Measurements from ENCODE around the gene TACR2.
A peak's percentile ranks its signal among the peaks of the same experiment; 100 is the strongest.

Gene TACR2

GRCh38 chr10:69464401-69464800, 47.7 kb upstream of the TACR2 start:
- no peak overlapping the region for H3K4ac ChIP-seq (ENCODE audit: low read length)
- no peak overlapping the region for H3K14ac ChIP-seq (ENCODE audit: low read length)
- H3K79me1 ChIP-seq (ENCODE audit: low read depth, low read length), result no peaks in the 10 kb centered on the region
- peaks cover 0 to 8% of the 10 kb centered on the region in 2 donors for H3K4me1 ChIP-seq (ENCODE audit: control insufficient read depth in 2 of 2, insufficient read depth in 1 of 2, low read depth in 1 of 2, low read length in 2 of 2)
- H3K4me3 ChIP-seq (ENCODE audit: low read length in 2 of 2), result no peak overlapping the region
- no peak overlapping the region for H3K4me2 ChIP-seq (ENCODE audit: insufficient read depth, low read length, poor library complexity, severe bottlenecking)
- peaks cover 0 to 14% (median 0%) of the 10 kb centered on the region in 3 experiments for H3K27me3 ChIP-seq (ENCODE audit: control insufficient read depth in 3 of 3, insufficient read depth in 3 of 3, low read depth in 1 of 3, low read length in 3 of 3)
- no peak overlapping the region for H2BK120ac ChIP-seq (ENCODE audit: low read depth, low read length)
- no peak overlapping the region for H2BK12ac ChIP-seq (ENCODE audit: low read length)
- H3K27ac ChIP-seq (replicated peaks; ENCODE audit: low read length), result no peak overlapping the region
- H2BK15ac ChIP-seq (ENCODE audit: low read length), result no peak overlapping the region
- no peak overlapping the region for H3K18ac ChIP-seq (ENCODE audit: low read length)
- H2AFZ ChIP-seq (ENCODE audit: low read length), result no peak overlapping the region
- H3K9ac ChIP-seq (ENCODE audit: low read depth, low read length, poor library complexity), result no peak overlapping the region
- no peak overlapping the region for H4K91ac ChIP-seq (ENCODE audit: low read depth, low read length, poor library complexity)
- H2BK5ac ChIP-seq (ENCODE audit: low read length), result peak overlapping the region; percentile 21
- no peak overlapping the region for H3K23ac ChIP-seq (ENCODE audit: low read depth, low read length, poor library complexity)
- no peaks in the 10 kb centered on the region for H3K36me3 ChIP-seq (replicated peaks in 1 of 2; ENCODE audit: control insufficient read depth in 2 of 2, insufficient read depth in 2 of 2, low read length in 2 of 2)
- peak overlapping the region; percentile 30 for H2AK5ac ChIP-seq (ENCODE audit: low read depth, low read length)
- H3K9me3 ChIP-seq (replicated peaks in 1 of 2; ENCODE audit: control insufficient read depth in 2 of 2, insufficient read depth in 1 of 2, low read depth in 1 of 2, low read length in 2 of 2), result no peaks in the 10 kb centered on the region
- no peak for DNase-seq (ENCODE audit: low spot score)
- WGBS, 2 donors (ENCODE audit: extremely low coverage in 2 of 2, insufficient read length in 2 of 2, insufficient replicate concordance in 1 of 2), result no CpG with 5 or more reads among the region's 7 CpGs
- H4K8ac ChIP-seq (ENCODE audit: low read depth, low read length), result no peak overlapping the region

GRCh38 chr10:69463886-69464285, 47.2 kb upstream of the TACR2 start:
- no peak overlapping the region for H3K4ac ChIP-seq (ENCODE audit: low read length)
- no peak overlapping the region for H2BK120ac ChIP-seq (ENCODE audit: low read depth, low read length)
- H2AFZ ChIP-seq (ENCODE audit: low read length), result no peak overlapping the region
- no CpG with 5 or more reads among the region's 6 CpGs for WGBS, 2 donors (ENCODE audit: extremely low coverage in 2 of 2, insufficient read length in 2 of 2, insufficient replicate concordance in 1 of 2)
- H3K9me3 ChIP-seq (replicated peaks in 1 of 2; ENCODE audit: control insufficient read depth in 2 of 2, insufficient read depth in 1 of 2, low read depth in 1 of 2, low read length in 2 of 2), result no peaks in the 10 kb centered on the region
- peak overlapping the region; percentile 21 for H2BK5ac ChIP-seq (ENCODE audit: low read length)
- H3K4me3 ChIP-seq (ENCODE audit: low read length in 2 of 2), result no peak overlapping the region
- H3K4me2 ChIP-seq (ENCODE audit: insufficient read depth, low read length, poor library complexity, severe bottlenecking), result no peak overlapping the region
- no peaks in the 10 kb centered on the region for H3K36me3 ChIP-seq (replicated peaks in 1 of 2; ENCODE audit: control insufficient read depth in 2 of 2, insufficient read depth in 2 of 2, low read length in 2 of 2)
- no peaks in the 10 kb centered on the region for H3K79me1 ChIP-seq (ENCODE audit: low read depth, low read length)
- H2BK15ac ChIP-seq (ENCODE audit: low read length), result no peak overlapping the region
- no peak overlapping the region for H3K23ac ChIP-seq (ENCODE audit: low read depth, low read length, poor library complexity)
- H2BK12ac ChIP-seq (ENCODE audit: low read length), result no peak overlapping the region
- H3K18ac ChIP-seq (ENCODE audit: low read length), result no peak overlapping the region
- H4K8ac ChIP-seq (ENCODE audit: low read depth, low read length), result no peak overlapping the region
- no peak overlapping the region for H3K14ac ChIP-seq (ENCODE audit: low read length)
- peaks cover 0 to 7% of the 10 kb centered on the region in 2 donors for H3K4me1 ChIP-seq (ENCODE audit: control insufficient read depth in 2 of 2, insufficient read depth in 1 of 2, low read depth in 1 of 2, low read length in 2 of 2)
- H3K27me3 ChIP-seq (ENCODE audit: control insufficient read depth in 3 of 3, insufficient read depth in 3 of 3, low read depth in 1 of 3, low read length in 3 of 3), result peaks cover 0 to 14% (median 0%) of the 10 kb centered on the region in 3 experiments
- DNase-seq (ENCODE audit: low spot score), result no peak
- no peak overlapping the region for H4K91ac ChIP-seq (ENCODE audit: low read depth, low read length, poor library complexity)
- H3K27ac ChIP-seq (replicated peaks; ENCODE audit: low read length), result no peak overlapping the region
- no peak overlapping the region for H3K9ac ChIP-seq (ENCODE audit: low read depth, low read length, poor library complexity)
- no peak overlapping the region for H2AK5ac ChIP-seq (ENCODE audit: low read depth, low read length)

- Histone ChIP-seq H3K4me2 (ENCODE audit: insufficient read depth, low read length, poor library complexity, severe bottlenecking) (no peak overlapping the region), H4K91ac (ENCODE audit: low read depth, low read length, poor library complexity) (no peak overlapping the region), H3K18ac (ENCODE audit: low read length) (no peak overlapping the region), H2BK12ac (ENCODE audit: low read length) (no peak overlapping the region), H3K36me3 (replicated peaks in 1 of 2; ENCODE audit: control insufficient read depth in 2 of 2, insufficient read depth in 2 of 2, low read length in 2 of 2) (no peaks in the 10 kb centered on the region), H3K9ac (ENCODE audit: low read depth, low read length, poor library complexity) (no peak overlapping the region), H3K27me3 (ENCODE audit: control insufficient read depth in 3 of 3, insufficient read depth in 3 of 3, low read depth in 1 of 3, low read length in 3 of 3) (peaks cover 0 to 14% (median 0%) of the 10 kb centered on the region in 3 experiments), H4K8ac (ENCODE audit: low read depth, low read length) (no peak overlapping the region), H2AFZ (ENCODE audit: low read length) (no peak overlapping the region), H3K4ac (ENCODE audit: low read length) (no peak overlapping the region), H3K79me1 (ENCODE audit: low read depth, low read length) (no peaks in the 10 kb centered on the region), H3K4me3 (ENCODE audit: low read length in 2 of 2) (peak overlapping the region in 1 of 2 donors; percentile 13), H3K4me1 (ENCODE audit: control insufficient read depth in 2 of 2, insufficient read depth in 1 of 2, low read depth in 1 of 2, low read length in 2 of 2) (peaks cover 0 to 2% of the 10 kb centered on the region in 2 donors), H2AK5ac (ENCODE audit: low read depth, low read length) (no peak overlapping the region), H2BK15ac (ENCODE audit: low read length) (no peak overlapping the region), H3K9me3 (replicated peaks in 1 of 2; ENCODE audit: control insufficient read depth in 2 of 2, insufficient read depth in 1 of 2, low read depth in 1 of 2, low read length in 2 of 2) (no peaks in the 10 kb centered on the region), H2BK120ac (ENCODE audit: low read depth, low read length) (no peak overlapping the region), H3K14ac (ENCODE audit: low read length) (no peak overlapping the region), H3K27ac (replicated peaks; ENCODE audit: low read length) (no peak overlapping the region), H2BK5ac (ENCODE audit: low read length) (no peak overlapping the region), H3K23ac (ENCODE audit: low read depth, low read length, poor library complexity) (no peak overlapping the region)
- WGBS, 2 donors (ENCODE audit: extremely low coverage in 2 of 2, insufficient read length in 2 of 2, insufficient replicate concordance in 1 of 2), result no CpG with 5 or more reads among the region's 5 CpGs
- DNase-seq (ENCODE audit: low spot score), result no peak
Measured at GRCh38 chr10:69461243-69462025, 44.7 kb upstream of the TACR2 start.

- Histone ChIP-seq H2BK120ac (ENCODE audit: low read depth, low read length) (no peak overlapping the region), H3K4me1 (ENCODE audit: control insufficient read depth in 2 of 2, insufficient read depth in 1 of 2, low read depth in 1 of 2, low read length in 2 of 2) (peaks cover 0 to 2% of the 10 kb centered on the region in 2 donors), H3K4me2 (ENCODE audit: insufficient read depth, low read length, poor library complexity, severe bottlenecking) (no peak overlapping the region), H3K23ac (ENCODE audit: low read depth, low read length, poor library complexity) (no peak overlapping the region), H3K18ac (ENCODE audit: low read length) (no peak overlapping the region), H3K9ac (ENCODE audit: low read depth, low read length, poor library complexity) (no peak overlapping the region), H4K91ac (ENCODE audit: low read depth, low read length, poor library complexity) (no peak overlapping the region), H3K27me3 (ENCODE audit: control insufficient read depth in 3 of 3, insufficient read depth in 3 of 3, low read depth in 1 of 3, low read length in 3 of 3) (peaks cover 0 to 14% (median 0%) of the 10 kb centered on the region in 3 experiments), H3K36me3 (replicated peaks in 1 of 2; ENCODE audit: control insufficient read depth in 2 of 2, insufficient read depth in 2 of 2, low read length in 2 of 2) (no peaks in the 10 kb centered on the region), H2AFZ (ENCODE audit: low read length) (no peak overlapping the region), H2BK5ac (ENCODE audit: low read length) (no peak overlapping the region), H3K9me3 (replicated peaks in 1 of 2; ENCODE audit: control insufficient read depth in 2 of 2, insufficient read depth in 1 of 2, low read depth in 1 of 2, low read length in 2 of 2) (no peaks in the 10 kb centered on the region), H2BK12ac (ENCODE audit: low read length) (no peak overlapping the region), H3K4me3 (ENCODE audit: low read length in 2 of 2) (no peak overlapping the region), H2AK5ac (ENCODE audit: low read depth, low read length) (peak overlapping the region; percentile 30), H2BK15ac (ENCODE audit: low read length) (no peak overlapping the region), H3K4ac (ENCODE audit: low read length) (no peak overlapping the region), H4K8ac (ENCODE audit: low read depth, low read length) (no peak overlapping the region), H3K27ac (replicated peaks; ENCODE audit: low read length) (no peak overlapping the region), H3K14ac (ENCODE audit: low read length) (peak overlapping the region; percentile 64), H3K79me1 (ENCODE audit: low read depth, low read length) (no peaks in the 10 kb centered on the region)
- DNase-seq (ENCODE audit: low spot score), result no peak
- WGBS, 2 donors (ENCODE audit: extremely low coverage in 2 of 2, insufficient read length in 2 of 2, insufficient replicate concordance in 1 of 2), result no CpG with 5 or more reads among the region's 9 CpGs
Measured at GRCh38 chr10:69460576-69461242, 44.0 kb upstream of the TACR2 start.
